ENCODE results near the gene STEAP1B.
"Not testable (repeated sequence)": the region's sequence is repeated elsewhere in the genome, so short reads cannot be mapped to it uniquely, and the experiment has no call there.

The STEAP1B gene

GRCh38 chr7:22452142-22452959 lies 47.6 kb downstream of the STEAP1B start:
- in situ Hi-C loops (cut with HindIII; ENCODE audit: low sequenced_read_pairs) = no loop called here
- peak; percentile 82 for TF ChIP-seq CTCF (IDR thresholded peaks at IDR 0.05; ENCODE audit: low read depth, low read length, missing control alignments)
- H3K4me3 ChIP-seq (ENCODE audit: low read depth, low read length) = peak overlapping the region; percentile 3
- no peak for DNase-seq (ENCODE audit: low read depth)

- H3K4me3 ChIP-seq (ENCODE audit: low read depth, low read length); in situ Hi-C loops (cut with HindIII; ENCODE audit: low sequenced_read_pairs): not testable (repeated sequence)
Observed at GRCh38 chr7:22450013-22450412, 50.0 kb downstream of the STEAP1B start.

DNA sequence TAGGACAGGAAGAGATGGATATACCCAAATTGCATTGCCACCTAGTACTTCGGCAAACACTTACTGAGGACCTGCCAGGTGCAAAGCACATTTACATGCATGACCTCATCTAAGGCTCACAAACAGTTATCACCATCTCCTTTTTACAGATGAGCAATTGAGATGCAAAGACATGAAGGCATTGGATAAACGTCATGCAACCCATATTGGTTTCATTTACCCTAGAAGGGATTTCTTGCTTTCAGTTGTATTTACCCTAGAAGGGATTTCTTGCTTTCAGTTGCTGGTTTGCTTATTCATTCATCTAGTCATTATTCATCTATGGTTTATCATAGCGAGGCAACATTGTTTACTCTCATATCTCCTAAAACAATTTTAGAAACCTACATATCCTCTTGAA lies 52.2 kb downstream of the STEAP1B start:
- no peak overlapping the region for H3K4me3 ChIP-seq (ENCODE audit: low read depth, low read length)
- in situ Hi-C loops (cut with HindIII; ENCODE audit: low sequenced_read_pairs) = no loop called here
- TF ChIP-seq CTCF (IDR thresholded peaks at IDR 0.05; ENCODE audit: low read depth, low read length, missing control alignments) = no peak
- DNase-seq (ENCODE audit: low read depth) = no peak

More at GRCh38 chr7:22450013-22450412, 50.0 kb downstream of the STEAP1B start:
- DNase-seq (ENCODE audit: low read depth) = not testable (repeated sequence)

- H3K4me3 ChIP-seq (ENCODE audit: low read depth, low read length) = no peak overlapping the region
- no peak for TF ChIP-seq CTCF (IDR thresholded peaks at IDR 0.05; ENCODE audit: low read depth, low read length, missing control alignments)
- DNase-seq (ENCODE audit: low read depth) = no peak
- in situ Hi-C loops (cut with HindIII; ENCODE audit: low sequenced_read_pairs) = no loop called here
Observed at GRCh38 chr7:22447008-22447407, 53.0 kb downstream of the STEAP1B start.

DNA sequence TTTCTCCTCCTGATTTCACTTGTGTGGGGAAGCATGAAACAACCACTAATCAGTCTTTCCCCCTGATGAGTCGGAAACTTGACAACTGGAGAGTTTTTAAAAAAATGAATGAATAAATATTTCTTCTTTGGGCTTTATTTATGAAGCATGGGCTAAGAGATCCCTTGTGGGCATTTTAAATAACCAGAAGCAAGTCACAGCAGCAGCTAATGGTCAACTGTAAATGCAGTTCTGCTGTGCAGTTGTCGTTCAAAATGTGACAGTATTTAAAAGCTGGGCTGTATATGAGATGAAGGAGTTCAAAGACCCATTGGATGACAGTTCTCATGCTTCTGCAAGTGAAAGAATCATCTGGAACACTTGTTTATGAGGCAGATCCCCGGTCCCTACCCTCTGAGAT lies 54.1 kb downstream of the STEAP1B start:
- no peak for TF ChIP-seq CTCF (IDR thresholded peaks at IDR 0.05; ENCODE audit: low read depth, low read length, missing control alignments)
- H3K4me3 ChIP-seq (ENCODE audit: low read depth, low read length) = no peak overlapping the region
- in situ Hi-C loops (cut with HindIII; ENCODE audit: low sequenced_read_pairs) = no loop called here
- no peak for DNase-seq (ENCODE audit: low read depth)

- no peak overlapping the region for H3K4me3 ChIP-seq (ENCODE audit: low read depth, low read length)
- DNase-seq (ENCODE audit: low read depth) = no peak
- in situ Hi-C loops (cut with HindIII; ENCODE audit: low sequenced_read_pairs) = no loop called here
- no peak for TF ChIP-seq CTCF (IDR thresholded peaks at IDR 0.05; ENCODE audit: low read depth, low read length, missing control alignments)
Observed at GRCh38 chr7:22445140-22445743, 54.7 kb downstream of the STEAP1B start.
